ENCODE results near the gene TOP2B. TPM values are rescaled to one million over a fixed set of nuclear protein-coding genes. Genes with fewer than 3 reads are reported as not detected.

TOP2B gene
- total and polyA plus RNA-seq, 4 donors = 32.7 to 260 (median 56.2) TPM

GRCh38 chr3:25695731-25696420 lies 31.2 kb upstream of the TOP2B start:
- Histone ChIP-seq H3K9ac (ENCODE audit: insufficient read depth in 1 of 2, low read length in 2 of 2) (no peak overlapping the region), H3K36me3 (ENCODE audit: control insufficient read depth in 4 of 4, insufficient read depth in 4 of 4, low read length in 4 of 4) (no peaks in the 10 kb centered on the region), H3K27ac (ENCODE audit: low read depth in 1 of 2, low read length in 1 of 2) (no peak overlapping the region), H3K27me3 (ENCODE audit: control insufficient read depth in 3 of 3, insufficient read depth in 3 of 3, low read length in 2 of 3) (no peaks in the 10 kb centered on the region), H3K4me3 (no peak overlapping the region), H3K4me1 (ENCODE audit: control insufficient read depth in 5 of 5, insufficient read depth in 5 of 5, low read length in 5 of 5) (no peaks in the 10 kb centered on the region), H3K9me3 (ENCODE audit: control insufficient read depth in 4 of 4, insufficient read depth in 3 of 4, low read length in 3 of 4) (no peaks in the 10 kb centered on the region)
- DNase-seq = no peak
- TF ChIP-seq, protein P1, sequence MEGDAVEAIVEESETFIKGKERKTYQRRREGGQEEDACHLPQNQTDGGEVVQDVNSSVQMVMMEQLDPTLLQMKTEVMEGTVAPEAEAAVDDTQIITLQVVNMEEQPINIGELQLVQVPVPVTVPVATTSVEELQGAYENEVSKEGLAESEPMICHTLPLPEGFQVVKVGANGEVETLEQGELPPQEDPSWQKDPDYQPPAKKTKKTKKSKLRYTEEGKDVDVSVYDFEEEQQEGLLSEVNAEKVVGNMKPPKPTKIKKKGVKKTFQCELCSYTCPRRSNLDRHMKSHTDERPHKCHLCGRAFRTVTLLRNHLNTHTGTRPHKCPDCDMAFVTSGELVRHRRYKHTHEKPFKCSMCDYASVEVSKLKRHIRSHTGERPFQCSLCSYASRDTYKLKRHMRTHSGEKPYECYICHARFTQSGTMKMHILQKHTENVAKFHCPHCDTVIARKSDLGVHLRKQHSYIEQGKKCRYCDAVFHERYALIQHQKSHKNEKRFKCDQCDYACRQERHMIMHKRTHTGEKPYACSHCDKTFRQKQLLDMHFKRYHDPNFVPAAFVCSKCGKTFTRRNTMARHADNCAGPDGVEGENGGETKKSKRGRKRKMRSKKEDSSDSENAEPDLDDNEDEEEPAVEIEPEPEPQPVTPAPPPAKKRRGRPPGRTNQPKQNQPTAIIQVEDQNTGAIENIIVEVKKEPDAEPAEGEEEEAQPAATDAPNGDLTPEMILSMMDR (IDR thresholded peaks at IDR 0.05; ENCODE audit: control extremely low read depth, extremely low read depth) = no peak
- ATAC-seq (ENCODE audit: insufficient read depth, low FRiP score) = no peak
- 59 to 78% methylated on average over 4 of the region's 4 CpGs for WGBS, 2 donors

GRCh38 chr3:25693238-25693637 lies 28.5 kb upstream of the TOP2B start:
- WGBS, 2 donors = 64 to 87% methylated on average over 3 of the region's 3 CpGs
- Histone ChIP-seq H3K9me3 (ENCODE audit: control insufficient read depth in 4 of 4, insufficient read depth in 3 of 4, low read length in 3 of 4) (no peaks in the 10 kb centered on the region), H3K27me3 (ENCODE audit: control insufficient read depth in 3 of 3, insufficient read depth in 3 of 3, low read length in 2 of 3) (no peaks in the 10 kb centered on the region), H3K4me3 (no peak overlapping the region), H3K36me3 (ENCODE audit: control insufficient read depth in 4 of 4, insufficient read depth in 4 of 4, low read length in 4 of 4) (no peaks in the 10 kb centered on the region), H3K27ac (ENCODE audit: low read depth in 1 of 2, low read length in 1 of 2) (no peak overlapping the region), H3K9ac (ENCODE audit: insufficient read depth in 1 of 2, low read length in 2 of 2) (no peak overlapping the region), H3K4me1 (ENCODE audit: control insufficient read depth in 5 of 5, insufficient read depth in 5 of 5, low read length in 5 of 5) (no peaks in the 10 kb centered on the region)
- TF ChIP-seq, protein P1 (IDR thresholded peaks at IDR 0.05; ENCODE audit: control extremely low read depth, extremely low read depth) = no peak
- no peak for ATAC-seq (ENCODE audit: insufficient read depth, low FRiP score)
- no peak for DNase-seq

GRCh38 chr3:25692341-25692740 lies 27.6 kb upstream of the TOP2B start:
- no peaks in the 10 kb centered on the region for H3K27me3 ChIP-seq (ENCODE audit: control insufficient read depth in 3 of 3, insufficient read depth in 3 of 3, low read length in 2 of 3)
- H3K9ac ChIP-seq (ENCODE audit: insufficient read depth in 1 of 2, low read length in 2 of 2) = no peak overlapping the region
- DNase-seq = no peak
- no peak overlapping the region for H3K27ac ChIP-seq (ENCODE audit: low read depth in 1 of 2, low read length in 1 of 2)
- H3K4me1 ChIP-seq (ENCODE audit: control insufficient read depth in 5 of 5, insufficient read depth in 5 of 5, low read length in 5 of 5) = no peaks in the 10 kb centered on the region
- 83 to 84% methylated on average over 1 of the region's 1 CpG for WGBS, 2 donors
- no peak overlapping the region for H3K4me3 ChIP-seq
- H3K9me3 ChIP-seq (ENCODE audit: control insufficient read depth in 4 of 4, insufficient read depth in 3 of 4, low read length in 3 of 4) = no peaks in the 10 kb centered on the region
- no peaks in the 10 kb centered on the region for H3K36me3 ChIP-seq (ENCODE audit: control insufficient read depth in 4 of 4, insufficient read depth in 4 of 4, low read length in 4 of 4)
- no peak for ATAC-seq (ENCODE audit: insufficient read depth, low FRiP score)
- TF ChIP-seq, protein P1 (IDR thresholded peaks at IDR 0.05; ENCODE audit: control extremely low read depth, extremely low read depth) = no peak

All from lung (tissue), 12 donors.